CD4-positive, CD25-positive, alpha-beta regulatory T cell (primary cell): ENCODE measurements around the gene KCNC1. TPM values are rescaled to one million over a fixed set of nuclear protein-coding genes. Genes with fewer than 3 reads are reported as not detected.
A peak's percentile ranks its signal among the peaks of the same experiment; 100 is the strongest.

Experiments used
- ATAC-seq, 2 donors: fragments of 150-1000 bp; cut with Tn5 transposase; one replicate each; pipeline ENCODE4 v1.10.0; 2021; ENCODE audit warnings: low read depth in 2 of 2, moderate number of reproducible peaks in 2 of 2, moderate library complexity in 1 of 2
- DNase-seq, 3 donors: peaks; one replicate each; pipeline versions ENCODE4 v3.0.0 to v3.0.0-alpha.2; 2012 to 2022; ENCODE audit warnings: mixed read lengths in 1 of 3
- H3K27ac ChIP-seq: one replicate; pipeline ENCODE4 v1.7.0; 2013; ENCODE audit warnings: mild to moderate bottlenecking, low read length; ENCODE audit not compliant: insufficient read depth, poor library complexity, severe bottlenecking
- H3K27me3 ChIP-seq: one replicate; pipeline ENCODE4 v1.7.0; 2013; ENCODE audit warnings: low read length; ENCODE audit not compliant: control insufficient read depth, insufficient read depth
- H3K36me3 ChIP-seq: one replicate; pipeline ENCODE4 v1.7.0; 2013; ENCODE audit warnings: mild to moderate bottlenecking, low read length, moderate library complexity; ENCODE audit not compliant: control insufficient read depth, insufficient read depth
- H3K4me1 ChIP-seq: 2 replicates; pipeline ENCODE4 v1.7.0; 2013; ENCODE audit warnings: mild to moderate bottlenecking, low read length; ENCODE audit not compliant: insufficient read depth, control insufficient read depth, poor library complexity, severe bottlenecking
- H3K4me3 ChIP-seq: one replicate; pipeline ENCODE4 v1.7.0; 2013; ENCODE audit warnings: low read depth, mild to moderate bottlenecking, low read length, moderate library complexity
- H3K9me3 ChIP-seq, 2 experiments: 1 replicate in 1 of 2; 2 replicates in 1 of 2; pipeline ENCODE4 v1.7.0; 2013; ENCODE audit warnings: low read length in 2 of 2, mild to moderate bottlenecking in 1 of 2, moderate library complexity in 1 of 2; ENCODE audit not compliant: control insufficient read depth in 2 of 2
- H3K27ac Mint-ChIP-seq, 3 donors: one replicate each; pipeline ENCODE4 v1.8.0; 2020 to 2022; ENCODE audit warnings: mild to moderate bottlenecking in 3 of 3, mixed read lengths in 3 of 3, moderate library complexity in 2 of 3
- H3K27me3 Mint-ChIP-seq: one replicate; pipeline ENCODE4 v1.8.0; 2022; ENCODE audit warnings: mild to moderate bottlenecking, mixed read lengths
- H3K36me3 Mint-ChIP-seq: one replicate; pipeline ENCODE4 v1.8.0; 2020; ENCODE audit warnings: mixed read lengths
- H3K4me1 Mint-ChIP-seq, 4 donors: one replicate each; pipeline ENCODE4 v1.8.0; 2020 to 2022; ENCODE audit warnings: mixed read lengths in 4 of 4, mild to moderate bottlenecking in 1 of 4
- H3K4me3 Mint-ChIP-seq, 4 donors: one replicate each; pipeline ENCODE4 v1.8.0; 2020 to 2022; ENCODE audit warnings: mild to moderate bottlenecking in 4 of 4, mixed read lengths in 4 of 4, moderate library complexity in 3 of 4
- H3K9me3 Mint-ChIP-seq, 7 donors: one replicate each; pipeline ENCODE4 v1.8.0; 2020 to 2022; ENCODE audit warnings: mixed read lengths in 7 of 7, mild to moderate bottlenecking in 3 of 7, moderate library complexity in 2 of 7
- polyA plus RNA-seq, 4 donors: library from polyadenylated mRNA; unstranded; fragments of 300-500 nt; fragmentation: Illumina TruSeq; gene quantifications; one replicate each; pipeline ENCODE4 v1.2.3, GENCODE V29; 2021
- total RNA-seq: library from RNA; stranded (reverse); gene quantifications from one replicate; pipeline ENCODE4 v1.2.3, GENCODE V29; 2022

The KCNC1 gene
- total and polyA plus RNA-seq, 5 donors from 2014 or later, result 0.22 to 1.2 (median 0.47) TPM; not detected in 2

- Histone ChIP-seq H3K4me3 (no peak overlapping the region), H3K27ac (no peak overlapping the region), H3K27me3 (no peaks in the 10 kb centered on the region), H3K4me1 (no peaks in the 10 kb centered on the region), H3K36me3 (no peaks in the 10 kb centered on the region), H3K9me3 (no peaks in the 10 kb centered on the region)
- Mint-ChIP-seq H3K36me3 (peaks cover 6% of the 10 kb centered on the region), H3K9me3 (peaks cover 0 to 3% (median 0%) of the 10 kb centered on the region in 7 donors), H3K27ac (no peak overlapping the region), H3K27me3 (no peaks in the 10 kb centered on the region), H3K4me3 (no peak overlapping the region), H3K4me1 (no peaks in the 10 kb centered on the region)
- ATAC-seq, result no peak
- DNase-seq, result no peak
Observed at GRCh38 chr11:17780668-17781067, 46.1 kb downstream of the KCNC1 start.

DNA sequence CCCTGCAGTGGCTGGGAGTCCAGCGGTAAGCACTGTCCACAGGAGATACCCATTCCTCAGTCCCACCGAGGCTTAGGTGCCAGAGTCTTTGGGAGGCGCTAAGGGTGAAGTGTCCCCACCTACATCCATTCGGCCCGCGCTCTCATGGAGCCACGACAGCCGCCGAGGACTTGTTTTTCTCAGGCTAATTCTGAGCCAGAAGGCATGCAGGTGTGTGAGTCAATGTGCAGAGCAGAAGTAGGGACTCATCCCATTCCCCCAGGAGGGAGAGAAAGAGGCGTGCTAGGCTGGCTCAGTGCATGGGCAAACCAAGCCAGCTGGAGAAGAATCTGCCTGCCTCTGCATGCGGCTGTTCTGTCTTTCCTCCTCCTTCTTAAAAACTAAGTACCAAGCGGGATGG, 46.6 kb downstream of the KCNC1 start:
- Mint-ChIP-seq H3K27ac (no peak overlapping the region), H3K9me3 (peaks cover 0 to 3% (median 0%) of the 10 kb centered on the region in 7 donors), H3K4me1 (no peaks in the 10 kb centered on the region), H3K27me3 (no peaks in the 10 kb centered on the region), H3K4me3 (no peak overlapping the region), H3K36me3 (peaks cover 9% of the 10 kb centered on the region)
- H3K4me3 ChIP-seq, result no peak overlapping the region
- H3K27me3 ChIP-seq, result no peaks in the 10 kb centered on the region
- no peaks in the 10 kb centered on the region for H3K36me3 ChIP-seq
- no peak for DNase-seq
- H3K4me1 ChIP-seq, result no peaks in the 10 kb centered on the region
- ATAC-seq, result no peak
- H3K27ac ChIP-seq, result no peak overlapping the region
- no peaks in the 10 kb centered on the region for H3K9me3 ChIP-seq

- Mint-ChIP-seq H3K9me3 (peaks cover 0 to 3% (median 0%) of the 10 kb centered on the region in 7 donors), H3K4me3 (no peak overlapping the region), H3K36me3 (peaks cover 10% of the 10 kb centered on the region), H3K27ac (no peak overlapping the region), H3K27me3 (no peaks in the 10 kb centered on the region), H3K4me1 (no peaks in the 10 kb centered on the region)
- DNase-seq (no peak), ATAC-seq (no peak)
- no peak overlapping the region for H3K27ac ChIP-seq
- H3K27me3 ChIP-seq, result no peaks in the 10 kb centered on the region
- no peaks in the 10 kb centered on the region for H3K9me3 ChIP-seq
- no peaks in the 10 kb centered on the region for H3K36me3 ChIP-seq
- no peak overlapping the region for H3K4me3 ChIP-seq
- H3K4me1 ChIP-seq, result no peaks in the 10 kb centered on the region
Observed at GRCh38 chr11:17781626-17782025, 47.0 kb downstream of the KCNC1 start.

DNA sequence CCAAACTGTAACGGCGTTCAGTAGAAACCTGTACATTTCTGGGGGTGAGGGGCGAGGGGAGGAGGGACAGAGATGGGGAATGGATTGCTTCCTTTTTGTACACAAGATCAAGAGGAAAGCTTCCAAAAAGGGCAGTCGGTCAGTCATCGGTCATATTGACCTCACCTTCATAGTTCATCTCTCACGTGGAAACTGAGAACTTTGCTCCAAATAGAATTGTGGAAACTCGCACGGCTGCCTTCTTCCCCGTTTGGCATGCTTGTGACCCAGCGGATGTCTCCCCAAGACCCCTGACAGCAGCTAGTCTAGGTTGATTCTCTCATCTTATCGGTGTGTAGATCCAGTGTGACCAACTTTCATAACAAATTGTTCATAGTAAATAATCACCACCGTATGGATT, 47.6 kb downstream of the KCNC1 start:
- no peaks in the 10 kb centered on the region for H3K9me3 ChIP-seq
- Mint-ChIP-seq H3K9me3 (peaks cover 0 to 3% (median 0%) of the 10 kb centered on the region in 7 donors), H3K4me3 (no peak overlapping the region)

DNA sequence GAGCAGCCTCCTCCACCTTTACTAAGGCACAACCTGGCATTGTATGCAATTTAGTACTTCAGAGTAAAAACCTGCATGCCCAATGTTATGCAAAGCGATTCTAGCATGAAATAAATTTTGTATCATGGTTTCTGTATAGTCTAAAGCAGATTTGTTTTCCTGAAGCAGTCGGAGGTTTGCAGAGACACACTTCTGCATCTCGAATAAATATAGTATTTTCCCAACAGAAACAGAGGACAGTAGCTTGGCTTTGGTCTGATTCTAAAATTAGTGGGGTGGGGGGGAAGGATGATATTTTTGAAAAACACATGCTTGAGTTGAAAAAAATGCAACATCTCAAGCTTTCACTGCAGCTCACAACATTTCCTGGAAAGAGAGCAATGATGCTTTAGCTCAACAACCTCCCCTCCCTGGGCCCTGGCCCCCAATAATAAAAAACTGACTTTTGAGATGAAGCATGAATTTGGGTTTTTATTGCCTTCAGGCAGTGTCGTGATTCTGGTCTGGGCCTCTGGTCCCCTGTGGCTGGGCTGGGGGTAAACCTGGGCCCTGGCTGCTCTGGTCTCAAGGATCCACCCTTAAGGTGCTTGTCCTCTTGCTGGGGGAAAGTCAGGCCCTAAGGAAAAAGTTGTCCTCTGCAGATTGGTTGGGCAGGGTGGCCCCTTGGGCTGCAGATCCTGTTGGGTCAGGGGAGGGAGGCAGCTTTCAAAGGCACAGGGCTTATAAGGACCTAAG, 48.2 kb downstream of the KCNC1 start:
- Histone ChIP-seq H3K4me1 (no peaks in the 10 kb centered on the region), H3K4me3 (no peak overlapping the region), H3K36me3 (no peaks in the 10 kb centered on the region), H3K27ac (no peak overlapping the region), H3K9me3 (no peaks in the 10 kb centered on the region), H3K27me3 (no peaks in the 10 kb centered on the region)
- no peak overlapping the region for H3K4me3 Mint-ChIP-seq
- DNase-seq (no peak), ATAC-seq (no peak)
- H3K9me3 Mint-ChIP-seq, result peaks cover 0 to 3% (median 0%) of the 10 kb centered on the region in 7 donors
- no peaks in the 10 kb centered on the region for H3K27me3 Mint-ChIP-seq
- no peaks in the 10 kb centered on the region for H3K4me1 Mint-ChIP-seq
- peaks cover 21% of the 10 kb centered on the region for H3K36me3 Mint-ChIP-seq
- H3K27ac Mint-ChIP-seq, result no peak overlapping the region

More for the DNA sequence above, 47.6 kb downstream of the KCNC1 start:
- DNase-seq (no peak), ATAC-seq (no peak)
- no peaks in the 10 kb centered on the region for H3K4me1 Mint-ChIP-seq
- H3K36me3 Mint-ChIP-seq, result peaks cover 15% of the 10 kb centered on the region
- H3K27ac Mint-ChIP-seq, result no peak overlapping the region
- no peaks in the 10 kb centered on the region for H3K36me3 ChIP-seq
- no peaks in the 10 kb centered on the region for H3K4me1 ChIP-seq
- H3K27me3 ChIP-seq, result no peaks in the 10 kb centered on the region
- H3K27me3 Mint-ChIP-seq, result no peaks in the 10 kb centered on the region
- H3K27ac ChIP-seq, result no peak overlapping the region
- no peak overlapping the region for H3K4me3 ChIP-seq

DNA sequence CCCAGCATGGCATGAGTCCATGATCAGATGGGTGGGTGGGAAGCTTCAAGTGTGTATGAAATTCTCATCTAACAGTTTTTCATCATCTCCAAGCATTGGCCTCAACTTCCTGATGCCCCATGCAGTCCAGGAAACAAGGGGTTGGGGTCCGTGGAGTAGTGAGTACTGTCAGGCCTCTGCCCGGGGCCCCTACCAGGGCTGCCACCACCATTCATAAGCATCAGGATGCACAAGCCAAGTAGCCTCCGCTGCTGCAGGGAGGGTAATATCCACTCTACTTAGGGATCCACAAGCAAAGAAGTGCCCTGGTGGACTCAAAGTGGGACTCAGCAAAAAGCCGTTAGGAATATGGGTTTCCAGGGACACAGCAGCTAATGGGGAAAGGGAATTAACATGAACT, 49.3 kb downstream of the KCNC1 start:
- Histone ChIP-seq H3K27ac (no peak overlapping the region), H3K4me3 (no peak overlapping the region), H3K27me3 (no peaks in the 10 kb centered on the region), H3K36me3 (no peaks in the 10 kb centered on the region), H3K9me3 (no peaks in the 10 kb centered on the region), H3K4me1 (no peaks in the 10 kb centered on the region)
- no peak for ATAC-seq
- H3K4me3 Mint-ChIP-seq, result no peak overlapping the region
- H3K9me3 Mint-ChIP-seq, result peaks cover 0 to 3% (median 0%) of the 10 kb centered on the region in 7 donors
- DNase-seq, result no peak
- H3K36me3 Mint-ChIP-seq, result peaks cover 32% of the 10 kb centered on the region
- no peaks in the 10 kb centered on the region for H3K4me1 Mint-ChIP-seq
- H3K27me3 Mint-ChIP-seq, result no peaks in the 10 kb centered on the region
- H3K27ac Mint-ChIP-seq, result no peak overlapping the region

- Histone ChIP-seq H3K4me3 (no peak overlapping the region), H3K27ac (no peak overlapping the region), H3K4me1 (no peaks in the 10 kb centered on the region), H3K9me3 (no peaks in the 10 kb centered on the region), H3K36me3 (no peaks in the 10 kb centered on the region), H3K27me3 (no peaks in the 10 kb centered on the region)
- ATAC-seq, result no peak
- Mint-ChIP-seq H3K36me3 (peaks cover 40% of the 10 kb centered on the region), H3K27me3 (no peaks in the 10 kb centered on the region), H3K4me3 (peak overlapping the region in 1 of 4 donors; percentile 12), H3K27ac (no peak overlapping the region), H3K4me1 (no peaks in the 10 kb centered on the region), H3K9me3 (peaks cover 0 to 3% (median 0%) of the 10 kb centered on the region in 7 donors)
- no peak for DNase-seq
Observed at GRCh38 chr11:17786824-17787525, 52.4 kb downstream of the KCNC1 start.
